K562 (cell line): ENCODE results near the gene COG2. TPM values are rescaled to one million over a fixed set of nuclear protein-coding genes. Genes with fewer than 3 reads are reported as not detected.

Experiments used
- ARID1B ChIP-seq: fragments of 450-650 bp; IDR thresholded peaks from 2 replicates; pipeline ENCODE4 v1.6.1; 2016; ENCODE audit warnings: antibody characterized with exemption, mild to moderate bottlenecking, inconsistent platforms
- ARID3A ChIP-seq: IDR thresholded peaks from 2 replicates; pipeline ENCODE4 v1.6.1; 2012; ENCODE audit warnings: low read depth, low read length, improper control_type of control experiment, borderline replicate concordance
- CHD1 ChIP-seq: fragments of 200-600 bp; sonication (generic); IDR thresholded peaks from one replicate; pipeline ENCODE4 v1.6.1; 2012; ENCODE audit warnings: mild to moderate bottlenecking, moderate library complexity, low read length, inconsistent platforms
- NFXL1 ChIP-seq: fragments of 450-650 bp; formaldehyde crosslinking; IDR thresholded peaks from 2 replicates; pipeline ENCODE4 v1.4.0; 2021; ENCODE audit warnings: mild to moderate bottlenecking
- SNAPC5 ChIP-seq: fragments of 250-450 bp; sonication (Bioruptor Pico); IDR thresholded peaks from 2 replicates; pipeline ENCODE4 v1.8.0; 2021; ENCODE audit warnings: moderate library complexity, mild to moderate bottlenecking, inconsistent platforms
- SOX6 ChIP-seq: fragments of 450-650 bp; IDR thresholded peaks from 2 replicates; pipeline ENCODE4 v1.6.1; 2014; ENCODE audit warnings: mild to moderate bottlenecking
- SREBF2 ChIP-seq: sonication (generic); formaldehyde crosslinking; IDR thresholded peaks from 2 replicates; pipeline ENCODE4 v1.4.0; 2020; ENCODE audit warnings: mild to moderate bottlenecking, missing genetic modification reagents
- THRB ChIP-seq: fragments of 450-650 bp; formaldehyde crosslinking; conservative IDR thresholded peaks from 2 replicates; pipeline ENCODE4 v1.4.0; 2022; ENCODE audit warnings: mild to moderate bottlenecking, missing genetic modification characterization
- ZBTB49 ChIP-seq: sonication (generic); formaldehyde crosslinking; IDR thresholded peaks from 2 replicates; pipeline ENCODE4 v1.8.0; 2022; ENCODE audit warnings: missing genetic modification reagents, mild to moderate bottlenecking, borderline replicate concordance
- ZBTB9 ChIP-seq: fragments of 450-650 bp; formaldehyde crosslinking; IDR thresholded peaks from 2 replicates; pipeline ENCODE4 v1.4.0; 2020; ENCODE audit warnings: mild to moderate bottlenecking, moderate library complexity
- ZNF184 ChIP-seq: sonication (generic); formaldehyde crosslinking; IDR thresholded peaks from 2 replicates; pipeline ENCODE4 v1.5.0; 2020; ENCODE audit warnings: missing genetic modification reagents
- ZNF589 ChIP-seq: fragments of 200-800 bp; sonication (Bioruptor generic); IDR thresholded peaks from 2 replicates; pipeline ENCODE4 v1.6.1; 2016; ENCODE audit warnings: low read depth, missing genetic modification characterization, missing compliant biosample characterization
- polyA plus RNA-seq, 8 experiments: library from polyadenylated mRNA; depleted of rRNA in 4 of 8; stranded (reverse) in 5 of 8; unstranded in 3 of 8; fragments of >200 nt; fragmentation: Nextera tagmentation in 2 of 8; fragmentation: Illumina TruSeq in 1 of 8; extraction: Ambion mirVana in 2 of 8; extraction: Trizol in 1 of 8; gene quantifications; 2 replicates each; pipeline versions ENCODE4 v1.2.1 to v1.2.3, GENCODE V29; 2011 to 2014; ENCODE audit warnings: inconsistent platforms in 1 of 8, missing spikeins in 1 of 8
- total RNA-seq, 7 experiments: library from RNA; depleted of rRNA in 6 of 7; stranded (reverse); fragments of >200 nt in 6 of 7; fragmentation: Illumina TruSeq in 2 of 7; extraction: Trizol in 2 of 7; gene quantifications; 2 replicates each; pipeline versions ENCODE4 v1.2.1 to v1.2.3, GENCODE V29; 2011 to 2021; ENCODE audit warnings: low replicate concordance in 1 of 7

COG2 gene
- total and polyA plus RNA-seq, 9 of the 15 experiments (the other 6 are each of a cell fraction or from before 2014, with no cell fraction given), result 22.0 to 51.7 (median 33.3) TPM

- TF ChIP-seq ZBTB9 (no peak), THRB (no peak), ZNF184 (CRISPR knock-in tag) (no peak), SNAPC5 (no peak), ZBTB49 (CRISPR knock-in tag) (no peak), ZNF589 (CRISPR knock-in tag) (no peak), CHD1 (no peak), NFXL1 (no peak), ARID3A (no peak), SREBF2 (no peak), ARID1B (no peak), SOX6 (peak; percentile 55; the same call in 1 of the 2 replicates)
These were observed 66.6 kb downstream of the COG2 start (continued) for GRCh38 chr1:230708631-230709580.
